Neural cell (in vitro differentiated cells): Measurements from ENCODE around the gene ARPC5. TPM values are rescaled to one million over a fixed set of nuclear protein-coding genes. Genes with fewer than 3 reads are reported as not detected.

Source experiments
- H2AFZ ChIP-seq: fragments of 200-600, 300-800 bp; sonication (generic), shearing (Covaris generic); 2 replicates; pipeline ENCODE4 v1.6.0; 2014; ENCODE audit warnings: low read depth, mild to moderate bottlenecking, antibody characterized with exemption, low read length, moderate library complexity
- H3F3A ChIP-seq: fragments of 200-600 bp; shearing (Covaris generic); 2 replicates; pipeline ENCODE4 v1.6.1; 2016; ENCODE audit warnings: mild to moderate bottlenecking, moderate library complexity, mixed read lengths, antibody characterized with exemption, low read length; ENCODE audit not compliant: insufficient read depth, poor library complexity, severe bottlenecking
- H3K27ac ChIP-seq: fragments of 200-600, 300-800 bp; sonication (generic), shearing (Covaris generic); 2 replicates; pipeline ENCODE4 v1.5.1; 2014; ENCODE audit warnings: mild to moderate bottlenecking, low read length, moderate library complexity
- H3K27me3 ChIP-seq: fragments of 300-800, 200-600 bp; sonication (generic), shearing (Covaris generic); 2 replicates; pipeline ENCODE4 v1.6.0; 2014; ENCODE audit warnings: mild to moderate bottlenecking, low read depth, low read length, moderate library complexity; ENCODE audit not compliant: insufficient read depth
- H3K36me3 ChIP-seq: fragments of 300-800, 200-600 bp; sonication (generic), shearing (Covaris generic); 2 replicates; pipeline ENCODE4 v1.5.1; 2014; ENCODE audit warnings: mild to moderate bottlenecking, antibody characterized with exemption, low read length, moderate library complexity; ENCODE audit not compliant: insufficient read depth
- H3K4me2 ChIP-seq: fragments of 300-800, 200-600 bp; sonication (generic), shearing (Covaris generic); 2 replicates; pipeline ENCODE4 v1.6.0; 2014; ENCODE audit warnings: mild to moderate bottlenecking, low read length
- H3K4me3 ChIP-seq: fragments of 300-800, 200-600 bp; sonication (generic), shearing (Covaris generic); 2 replicates; pipeline ENCODE4 v1.5.1; 2014; ENCODE audit warnings: mild to moderate bottlenecking, low read length, moderate library complexity
- H3K79me2 ChIP-seq: fragments of 200-600 bp; shearing (Covaris generic); replicated peaks from 2 replicates; pipeline ENCODE4 v1.6.0; 2014; ENCODE audit warnings: mild to moderate bottlenecking, low read length, moderate library complexity; ENCODE audit not compliant: insufficient read depth
- H3K9ac ChIP-seq: fragments of 300-800, 200-600 bp; sonication (generic), shearing (Covaris generic); 2 replicates; pipeline ENCODE4 v1.6.1; 2016; ENCODE audit warnings: mild to moderate bottlenecking, low read length, mixed read lengths
- H3K9me2 ChIP-seq: fragments of 200-600 bp; shearing (Covaris generic); 2 replicates; pipeline ENCODE4 v1.6.1; 2016; ENCODE audit warnings: mild to moderate bottlenecking, low read length, mixed read lengths; ENCODE audit not compliant: insufficient read depth
- H3K9me3 ChIP-seq: fragments of 200-600, 300-800 bp; sonication (generic), shearing (Covaris generic); 2 replicates; pipeline ENCODE4 v1.6.1; 2016; ENCODE audit warnings: mild to moderate bottlenecking, mixed run types, low read length, moderate library complexity, mixed read lengths
- H4K20me1 ChIP-seq: fragments of 200-600 bp; shearing (Covaris generic); 2 replicates; pipeline ENCODE4 v1.6.1; 2016; ENCODE audit warnings: mild to moderate bottlenecking, mixed run types; ENCODE audit not compliant: insufficient read depth
- EP300 ChIP-seq: fragments of 450-650 bp; conservative IDR thresholded peaks from 2 replicates; pipeline ENCODE4 v1.6.1; 2014; ENCODE audit warnings: antibody characterized with exemption, mild to moderate bottlenecking, moderate library complexity; ENCODE audit not compliant: poor library complexity, severe bottlenecking
- EZH2 ChIP-seq: fragments of 200-600, 300-800 bp; shearing (Covaris generic), sonication (generic); IDR thresholded peaks from 2 replicates; pipeline ENCODE4 v1.6.1; 2014; ENCODE audit warnings: antibody characterized with exemption, low read length, borderline replicate concordance, mild to moderate bottlenecking; ENCODE audit not compliant: insufficient read depth, poor library complexity, severe bottlenecking
- MXI1 ChIP-seq: fragments of 450-650 bp; conservative IDR thresholded peaks from 2 replicates; pipeline ENCODE4 v1.6.1; 2014; ENCODE audit warnings: antibody characterized with exemption, mild to moderate bottlenecking; ENCODE audit not compliant: poor library complexity, severe bottlenecking
- POLR2AphosphoS5 ChIP-seq: IDR thresholded peaks from 2 replicates; pipeline ENCODE4 v1.6.1; 2012
- RAD21 ChIP-seq: fragments of 450-650 bp; conservative IDR thresholded peaks from 2 replicates; pipeline ENCODE4 v1.6.1; 2014; ENCODE audit warnings: antibody characterized with exemption, mild to moderate bottlenecking, moderate library complexity
- SMC3 ChIP-seq: fragments of 450-650 bp; conservative IDR thresholded peaks from 2 replicates; pipeline ENCODE4 v1.6.1; 2014; ENCODE audit warnings: antibody characterized with exemption, mild to moderate bottlenecking, moderate library complexity; ENCODE audit not compliant: poor library complexity
- TAF1 ChIP-seq: IDR thresholded peaks from 2 replicates; pipeline ENCODE4 v1.6.1; 2012; ENCODE audit warnings: low read depth
- polyA plus RNA-seq: library from polyadenylated mRNA; depleted of rRNA; stranded (reverse); fragments of >200 nt; gene quantifications from 2 replicates; pipeline ENCODE4 v1.2.3, GENCODE V29; 2014
- TF ChIP-seq, protein P1 (sequence below): fragments of 450-650 bp; IDR thresholded peaks from 2 replicates; pipeline ENCODE4 v1.5.1; 2014; ENCODE audit warnings: antibody characterized with exemption, mild to moderate bottlenecking, moderate library complexity; ENCODE audit not compliant: poor library complexity, severe bottlenecking
- TF ChIP-seq, protein P2 (sequence below): IDR thresholded peaks from 2 replicates; pipeline ENCODE4 v1.6.1; 2012; ENCODE audit warnings: borderline replicate concordance

Gene ARPC5
- polyA plus RNA-seq, 1 donor from 2014 or later, result 197 TPM

DNA sequence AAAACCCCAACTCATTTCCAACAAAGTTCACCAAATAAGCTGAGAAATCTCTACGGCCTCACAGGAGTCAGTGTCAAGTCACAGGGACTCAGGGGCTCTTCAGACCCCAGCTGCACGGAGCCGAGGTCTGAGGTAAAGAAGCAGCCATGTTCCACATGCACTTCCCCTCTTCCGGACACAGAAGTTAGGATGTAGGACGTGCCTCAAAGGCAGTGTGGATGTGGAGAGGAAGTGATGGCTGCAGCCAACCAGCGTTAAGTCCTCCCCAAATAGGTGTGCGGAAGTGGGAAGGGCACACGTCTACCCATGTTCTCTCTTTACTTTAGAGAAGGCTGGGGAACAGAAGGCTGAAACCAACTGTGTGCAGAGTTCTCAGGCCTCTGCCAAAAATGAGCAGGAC lies 30.8 kb downstream of the ARPC5 start:
- H2AFZ ChIP-seq, result no peak overlapping the region
- H3K27ac ChIP-seq, result no peak overlapping the region
- H3K9ac ChIP-seq, result no peak overlapping the region
- no peaks in the 10 kb centered on the region for H3K27me3 ChIP-seq
- H3K4me3 ChIP-seq, result no peak overlapping the region
- H3K9me2 ChIP-seq, result no peaks in the 10 kb centered on the region
- TF ChIP-seq MXI1 (no peak), EZH2 (no peak), POLR2AphosphoS5 (no peak), SMC3 (no peak), EP300 (no peak), RAD21 (no peak)
- TF ChIP-seq, protein P1, sequence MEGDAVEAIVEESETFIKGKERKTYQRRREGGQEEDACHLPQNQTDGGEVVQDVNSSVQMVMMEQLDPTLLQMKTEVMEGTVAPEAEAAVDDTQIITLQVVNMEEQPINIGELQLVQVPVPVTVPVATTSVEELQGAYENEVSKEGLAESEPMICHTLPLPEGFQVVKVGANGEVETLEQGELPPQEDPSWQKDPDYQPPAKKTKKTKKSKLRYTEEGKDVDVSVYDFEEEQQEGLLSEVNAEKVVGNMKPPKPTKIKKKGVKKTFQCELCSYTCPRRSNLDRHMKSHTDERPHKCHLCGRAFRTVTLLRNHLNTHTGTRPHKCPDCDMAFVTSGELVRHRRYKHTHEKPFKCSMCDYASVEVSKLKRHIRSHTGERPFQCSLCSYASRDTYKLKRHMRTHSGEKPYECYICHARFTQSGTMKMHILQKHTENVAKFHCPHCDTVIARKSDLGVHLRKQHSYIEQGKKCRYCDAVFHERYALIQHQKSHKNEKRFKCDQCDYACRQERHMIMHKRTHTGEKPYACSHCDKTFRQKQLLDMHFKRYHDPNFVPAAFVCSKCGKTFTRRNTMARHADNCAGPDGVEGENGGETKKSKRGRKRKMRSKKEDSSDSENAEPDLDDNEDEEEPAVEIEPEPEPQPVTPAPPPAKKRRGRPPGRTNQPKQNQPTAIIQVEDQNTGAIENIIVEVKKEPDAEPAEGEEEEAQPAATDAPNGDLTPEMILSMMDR, result no peak
- TF ChIP-seq, protein P2, sequence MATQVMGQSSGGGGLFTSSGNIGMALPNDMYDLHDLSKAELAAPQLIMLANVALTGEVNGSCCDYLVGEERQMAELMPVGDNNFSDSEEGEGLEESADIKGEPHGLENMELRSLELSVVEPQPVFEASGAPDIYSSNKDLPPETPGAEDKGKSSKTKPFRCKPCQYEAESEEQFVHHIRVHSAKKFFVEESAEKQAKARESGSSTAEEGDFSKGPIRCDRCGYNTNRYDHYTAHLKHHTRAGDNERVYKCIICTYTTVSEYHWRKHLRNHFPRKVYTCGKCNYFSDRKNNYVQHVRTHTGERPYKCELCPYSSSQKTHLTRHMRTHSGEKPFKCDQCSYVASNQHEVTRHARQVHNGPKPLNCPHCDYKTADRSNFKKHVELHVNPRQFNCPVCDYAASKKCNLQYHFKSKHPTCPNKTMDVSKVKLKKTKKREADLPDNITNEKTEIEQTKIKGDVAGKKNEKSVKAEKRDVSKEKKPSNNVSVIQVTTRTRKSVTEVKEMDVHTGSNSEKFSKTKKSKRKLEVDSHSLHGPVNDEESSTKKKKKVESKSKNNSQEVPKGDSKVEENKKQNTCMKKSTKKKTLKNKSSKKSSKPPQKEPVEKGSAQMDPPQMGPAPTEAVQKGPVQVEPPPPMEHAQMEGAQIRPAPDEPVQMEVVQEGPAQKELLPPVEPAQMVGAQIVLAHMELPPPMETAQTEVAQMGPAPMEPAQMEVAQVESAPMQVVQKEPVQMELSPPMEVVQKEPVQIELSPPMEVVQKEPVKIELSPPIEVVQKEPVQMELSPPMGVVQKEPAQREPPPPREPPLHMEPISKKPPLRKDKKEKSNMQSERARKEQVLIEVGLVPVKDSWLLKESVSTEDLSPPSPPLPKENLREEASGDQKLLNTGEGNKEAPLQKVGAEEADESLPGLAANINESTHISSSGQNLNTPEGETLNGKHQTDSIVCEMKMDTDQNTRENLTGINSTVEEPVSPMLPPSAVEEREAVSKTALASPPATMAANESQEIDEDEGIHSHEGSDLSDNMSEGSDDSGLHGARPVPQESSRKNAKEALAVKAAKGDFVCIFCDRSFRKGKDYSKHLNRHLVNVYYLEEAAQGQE, result no peak
- H3K9me3 ChIP-seq, result no peaks in the 10 kb centered on the region
- no peaks in the 10 kb centered on the region for H4K20me1 ChIP-seq
- H3K36me3 ChIP-seq, result no peaks in the 10 kb centered on the region
- no peaks in the 10 kb centered on the region for H3K79me2 ChIP-seq
- H3F3A ChIP-seq, result no peaks in the 10 kb centered on the region
- H3K4me2 ChIP-seq, result no peak overlapping the region

DNA sequence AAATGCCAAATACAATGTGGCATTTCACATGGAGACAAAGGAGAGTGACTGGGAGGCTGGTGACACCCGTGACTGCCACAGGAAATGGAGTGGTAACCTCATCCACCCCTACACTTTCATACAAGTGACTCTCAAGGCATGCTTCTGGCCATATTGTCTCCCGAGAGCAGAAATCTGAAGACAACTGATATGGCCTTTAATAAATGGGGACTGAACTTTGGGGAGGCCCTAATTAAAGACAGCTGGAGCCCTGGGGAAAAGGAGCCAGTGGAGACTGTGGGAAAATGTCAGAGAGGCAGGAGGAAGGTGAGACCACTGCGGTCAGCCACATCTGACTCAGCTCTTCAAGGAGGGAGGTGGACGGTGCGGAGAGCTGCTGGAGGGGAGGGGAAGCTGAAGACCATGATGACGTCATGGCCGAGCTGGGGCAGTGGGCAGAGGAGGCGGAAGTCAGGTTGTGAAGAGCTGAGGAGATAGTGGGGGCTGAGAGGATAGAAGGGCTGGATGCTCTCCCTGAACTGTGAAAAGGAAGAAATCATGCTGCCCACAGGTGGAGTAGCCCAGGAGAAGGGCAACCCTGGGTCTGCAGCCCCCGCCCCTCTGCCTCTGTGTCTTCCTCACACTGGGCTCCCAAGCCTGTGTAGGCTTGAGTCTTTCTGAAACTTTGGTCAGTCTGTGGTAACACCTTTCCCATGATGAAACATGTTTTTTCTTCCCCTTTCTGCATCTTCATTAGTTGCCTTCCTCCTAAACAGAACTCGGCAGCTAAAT lies 31.4 kb downstream of the ARPC5 start:
- no peak overlapping the region for H3K4me2 ChIP-seq
- no peak overlapping the region for H2AFZ ChIP-seq
- H3K9me2 ChIP-seq, result no peaks in the 10 kb centered on the region
- TF ChIP-seq RAD21 (no peak), EZH2 (no peak), TAF1 (no peak), SMC3 (no peak), MXI1 (no peak), POLR2AphosphoS5 (no peak), EP300 (no peak)
- TF ChIP-seq, protein P2, result no peak
- TF ChIP-seq, protein P1, result no peak
- no peaks in the 10 kb centered on the region for H3K9me3 ChIP-seq
- H3K36me3 ChIP-seq, result no peaks in the 10 kb centered on the region
- H3F3A ChIP-seq, result no peaks in the 10 kb centered on the region
- H3K9ac ChIP-seq, result no peak overlapping the region
- no peak overlapping the region for H3K27ac ChIP-seq
- no peaks in the 10 kb centered on the region for H3K27me3 ChIP-seq
- H4K20me1 ChIP-seq, result no peaks in the 10 kb centered on the region
- no peak overlapping the region for H3K4me3 ChIP-seq
- no peaks in the 10 kb centered on the region for H3K79me2 ChIP-seq
